HepG2 (cell line): Measurements from ENCODE around the gene VEGFA. TPM values are rescaled to one million over a fixed set of nuclear protein-coding genes. Genes with fewer than 3 reads are reported as not detected.

Source experiments
- ATAC-seq: fragments of 200-7000 bp; cut with Tn5 transposase; 3 replicates; pipeline ENCODE4 v1.9.1; 2020; ENCODE audit warnings: mild to moderate bottlenecking, moderate library complexity
- BruUV-seq: library from RNA; stranded (reverse); fragments of 400-500 nt; replicated peaks from 2 replicates; lab custom pipeline; 2021; lab: Mats Ljungman, UMichigan
- CTCF ChIA-PET: fragments of 300-600 bp; formaldehyde crosslinking; extraction: SDS; loops from one replicate; lab custom pipeline; 2021; ENCODE audit warnings: low total read pairs, inconsistent platforms, low intra/inter-chr PET ratio; lab: Yijun Ruan, JAX
- POLR2A ChIA-PET: fragments of 350-600 bp; sonication (Branson Sonifier 250); formaldehyde crosslinking; loops from one replicate; lab custom pipeline; 2020; ENCODE audit warnings: antibody characterized with exemption, inconsistent platforms; lab: Yijun Ruan, JAX
- DNase-seq: peaks from one replicate; pipeline ENCODE4 v3.0.0-alpha.2; 2015; ENCODE audit warnings: low spot score
- FAIRE-seq: peaks from 3 replicates; lab custom pipeline; 2011; peaks lifted over from hg19 to GRCh38; lab: Jason Lieb, UNC
- H2AFZ ChIP-seq: one replicate; pipeline ENCODE4 v1.6.1; 2011; ENCODE audit warnings: low read length, inconsistent platforms
- H3K27ac ChIP-seq: fragments of 300-600 bp; 3 replicates; pipeline ENCODE4 v1.8.0; 2011; ENCODE audit warnings: mixed run types, mild to moderate bottlenecking, mixed read lengths, low read length, inconsistent platforms; ENCODE audit not compliant: insufficient read depth; ENCODE audit errors: extremely low read length
- H3K27me3 ChIP-seq, 2 experiments: fragments of 200-600 bp in 1 of 2; 2 replicates in 1 of 2; 3 replicates in 1 of 2; pipeline versions ENCODE4 v1.6.0 to v1.8.0; 2011; ENCODE audit warnings: low read length in 2 of 2, mild to moderate bottlenecking in 2 of 2, moderate library complexity in 2 of 2, inconsistent platforms in 1 of 2; ENCODE audit not compliant: insufficient read depth in 2 of 2, control insufficient read depth in 1 of 2
- H3K36me3 ChIP-seq, 2 experiments: fragments of 200-600 bp in 1 of 2; replicated peaks in 1 of 2; 2 replicates in 1 of 2; 3 replicates in 1 of 2; pipeline versions ENCODE4 v1.5.1 to v1.8.0; 2011; ENCODE audit warnings: low read length in 2 of 2, inconsistent platforms in 1 of 2; ENCODE audit not compliant: insufficient read depth in 2 of 2, control insufficient read depth in 1 of 2
- H3K4me1 ChIP-seq: 2 replicates; pipeline ENCODE4 v1.5.1; 2012; ENCODE audit warnings: low read length, inconsistent platforms; ENCODE audit not compliant: insufficient read depth
- H3K4me2 ChIP-seq: 2 replicates; pipeline ENCODE4 v1.6.0; 2011; ENCODE audit warnings: low read depth, low read length, inconsistent platforms
- H3K4me3 ChIP-seq, 3 experiments: fragments of 200-600 bp in 1 of 3; sonication (generic), shearing (Covaris generic) in 1 of 3; replicated peaks in 1 of 3; 2 replicates each; pipeline ENCODE4 v1.5.1; 2011 to 2016; ENCODE audit warnings: low read length in 3 of 3, inconsistent platforms in 2 of 3, low read depth in 2 of 3, mild to moderate bottlenecking in 2 of 3, control low read depth in 1 of 3, mixed read lengths in 1 of 3; ENCODE audit not compliant: insufficient read depth in 1 of 3
- H3K79me2 ChIP-seq: one replicate; pipeline ENCODE4 v1.6.1; 2011; ENCODE audit warnings: low read length, inconsistent platforms; ENCODE audit not compliant: insufficient read depth
- H3K9ac ChIP-seq: 2 replicates; pipeline ENCODE4 v1.6.0; 2011; ENCODE audit warnings: mild to moderate bottlenecking, low read depth, low read length, inconsistent platforms; ENCODE audit not compliant: insufficient read depth
- H3K9me3 ChIP-seq: 2 replicates; pipeline ENCODE4 v1.5.1; 2012; ENCODE audit warnings: mild to moderate bottlenecking, low read length
- H4K20me1 ChIP-seq: 2 replicates; pipeline ENCODE4 v1.6.0; 2011; ENCODE audit warnings: inconsistent platforms, mild to moderate bottlenecking, low read length, moderate library complexity; ENCODE audit not compliant: insufficient read depth
- CBX1 ChIP-seq: IDR thresholded peaks from one replicate; pipeline ENCODE4 v1.6.1; 2016; ENCODE audit warnings: antibody characterized with exemption, low read depth
- CTCF ChIP-seq: sonication (generic); formaldehyde crosslinking; IDR thresholded peaks from 2 replicates; pipeline ENCODE4 v1.5.0; 2020; ENCODE audit warnings: mild to moderate bottlenecking, missing genetic modification reagents, moderate library complexity
- DNMT1 ChIP-seq: sonication (generic); formaldehyde crosslinking; IDR thresholded peaks from 2 replicates; pipeline ENCODE4 v1.5.1; 2020; ENCODE audit warnings: mild to moderate bottlenecking, missing genetic modification reagents
- IKZF5 ChIP-seq: IDR thresholded peaks from 2 replicates; pipeline ENCODE4 v1.6.1; 2018; ENCODE audit warnings: missing genetic modification reagents, mild to moderate bottlenecking, missing compliant biosample characterization
- MTA1 ChIP-seq: sonication (generic); formaldehyde crosslinking; IDR thresholded peaks from 2 replicates; pipeline ENCODE4 v1.4.0; 2020; ENCODE audit warnings: missing genetic modification reagents, mild to moderate bottlenecking, borderline replicate concordance
- PHB2 ChIP-seq: fragments of 450-650 bp; IDR thresholded peaks from 2 replicates; pipeline ENCODE4 v1.6.1; 2018; ENCODE audit not compliant: partially characterized antibody
- RFX5 ChIP-seq: IDR thresholded peaks from 2 replicates; pipeline ENCODE4 v1.6.1; 2011; ENCODE audit warnings: low read depth, low read length, improper control_type of control experiment
- RXRB ChIP-seq: IDR thresholded peaks from 2 replicates; pipeline ENCODE4 v1.6.1; 2016; ENCODE audit warnings: borderline replicate concordance, missing genetic modification reagents, missing compliant biosample characterization
- TGIF2 ChIP-seq: IDR thresholded peaks from 2 replicates; pipeline ENCODE4 v1.6.1; 2016; ENCODE audit warnings: control low read depth, missing compliant biosample characterization
- ZNF317 ChIP-seq: sonication (generic); formaldehyde crosslinking; IDR thresholded peaks from 2 replicates; pipeline ENCODE4 v1.5.0; 2020; ENCODE audit warnings: mild to moderate bottlenecking, missing genetic modification reagents
- ZNF781 ChIP-seq: sonication (generic); formaldehyde crosslinking; IDR thresholded peaks from 2 replicates; pipeline ENCODE4 v1.5.1; 2020; ENCODE audit warnings: borderline replicate concordance, mild to moderate bottlenecking, missing genetic modification reagents; ENCODE audit errors: not compliant biosample characterization
- WGBS: methylation state at CpG from one replicate; pipeline ENCODE4 v1.1.6; 2017; ENCODE audit warnings: low lambda C conversion rate; 5-methylcytosine and 5-hydroxymethylcytosine counted together
- in situ Hi-C: cut with HindIII; loops from 2 replicates; pipeline ENCODE4 v1.10.0; 2017; ENCODE audit warnings: low pct_unique_long_range_greater_than_20kb; ENCODE audit not compliant: extremely low pct_ligation_motif_present
- intact Hi-C: fragments of 100-400 bp; cut with micrococcal nuclease; formaldehyde crosslinking; loops from one replicate; pipeline ENCODE4 v1.10.0; 2022; ENCODE audit not compliant: unreplicated experiment
- polyA plus RNA-seq, 8 experiments: library from polyadenylated mRNA; depleted of rRNA in 3 of 8; stranded (reverse) in 7 of 8; unstranded in 1 of 8; fragments of >200 nt; fragmentation: Illumina TruSeq in 4 of 8; extraction: Trizol in 4 of 8; gene quantifications; 2 replicates each; pipeline versions ENCODE4 v1.2.1 to v1.2.3, GENCODE V29; 2011 to 2016; ENCODE audit warnings: low read depth in 4 of 8, missing spikeins in 1 of 8, mixed read lengths in 1 of 8; ENCODE audit not compliant: insufficient read depth in 1 of 8
- total RNA-seq, 5 experiments: library from RNA; depleted of rRNA; stranded (reverse); fragments of >200 nt; fragmentation: Illumina TruSeq; extraction: Trizol; gene quantifications; 2 replicates each; pipeline ENCODE4 v1.2.3, GENCODE V29; 2016; ENCODE audit warnings: low read depth in 1 of 5
- TF ChIP-seq, protein P1 (sequence below): IDR thresholded peaks from 2 replicates; pipeline ENCODE4 v1.6.1; 2016
- TF ChIP-seq, protein P2 (sequence below): sonication (generic); formaldehyde crosslinking; IDR thresholded peaks from 2 replicates; pipeline ENCODE4 v1.4.0; 2020; ENCODE audit warnings: missing genetic modification reagents, mild to moderate bottlenecking, borderline replicate concordance

Gene VEGFA
- total and polyA plus RNA-seq, 2 of the 13 experiments (the other 11 are each of a cell fraction or from before 2014, with no cell fraction given) = 68.1 to 629 TPM

DNA sequence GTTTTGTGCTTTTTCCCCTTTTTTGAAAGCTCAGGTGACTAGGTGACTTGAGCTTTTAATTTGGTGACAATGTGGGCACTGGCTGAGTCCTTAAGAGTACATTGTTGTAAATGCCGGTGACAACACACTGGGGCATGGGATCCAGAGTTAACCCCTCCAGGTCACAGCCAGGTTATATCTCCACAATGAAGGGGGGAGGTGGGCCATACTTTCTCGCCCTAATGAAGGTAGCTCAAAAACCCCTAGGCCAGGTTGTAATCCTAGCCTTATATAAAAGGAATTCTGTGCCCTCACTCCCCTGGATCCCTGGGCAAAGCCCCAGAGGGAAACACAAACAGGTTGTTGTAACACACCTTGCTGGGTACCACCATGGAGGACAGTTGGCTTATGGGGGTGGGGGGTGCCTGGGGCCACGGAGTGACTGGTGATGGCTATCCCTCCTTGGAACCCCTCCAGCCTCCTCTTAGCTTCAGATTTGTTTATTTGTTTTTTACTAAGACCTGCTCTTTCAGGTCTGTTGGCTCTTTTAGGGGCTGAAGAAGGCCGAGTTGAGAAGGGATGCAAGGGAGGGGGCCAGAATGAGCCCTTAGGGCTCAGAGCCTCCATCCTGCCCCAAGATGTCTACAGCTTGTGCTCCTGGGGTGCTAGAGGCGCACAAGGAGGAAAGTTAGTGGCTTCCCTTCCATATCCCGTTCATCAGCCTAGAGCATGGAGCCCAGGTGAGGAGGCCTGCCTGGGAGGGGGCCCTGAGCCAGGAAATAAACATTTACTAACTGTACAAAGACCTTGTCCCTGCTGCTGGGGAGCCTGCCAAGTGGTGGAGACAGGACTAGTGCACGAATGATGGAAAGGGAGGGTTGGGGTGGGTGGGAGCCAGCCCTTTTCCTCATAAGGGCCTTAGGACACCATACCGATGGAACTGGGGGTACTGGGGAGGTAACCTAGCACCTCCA is 2.2 kb upstream of the VEGFA start:
- FAIRE-seq (peak; percentile 64), DNase-seq (no peak), ATAC-seq (no peak; the same call in 2 of the 3 replicates)
- Histone ChIP-seq H3K4me3 (peak overlapping the region; percentile 17 to 90 (median 43)), H3K9me3 (no peaks in the 10 kb centered on the region), H4K20me1 (peaks cover 15% of the 10 kb centered on the region; the same call in 1 of the 2 replicates), H3K79me2 (peaks cover 27% of the 10 kb centered on the region), H2AFZ (no peak overlapping the region), H3K27me3 (peaks cover 0 to 1% of the 10 kb centered on the region in 2 experiments; a peak in 2 of 5 replicates), H3K4me1 (peaks cover 69% of the 10 kb centered on the region), H3K9ac (peak overlapping the region; percentile 41; the same call in 1 of the 2 replicates), H3K36me3 (no peaks in the 10 kb centered on the region; a peak in 1 of 5 replicates), H3K4me2 (peak overlapping the region; percentile 79), H3K27ac (no peak overlapping the region)
- WGBS = 8% methylated on average over 7 of the region's 8 CpGs
- in situ Hi-C loops (loop anchor here (5.0 kb wide), 1 partner anchor 46 kb away; no protein-coding TSS in a partner anchor), intact Hi-C loops (loop anchor here (2.0 to 10.0 kb wide), 2 partner anchors 43 to 1867 kb away; no protein-coding TSS in a partner anchor)
- ChIA-PET POLR2A (interaction anchor here (0.8 to 4.5 kb wide), 8 partner anchors 20 to 311 kb away, joined by 3 to 59 read pairs (median 12); partner anchors contain the start of gene GTPBP2), CTCF (interaction anchor here (2.6 to 3.3 kb wide), 3 partner anchors 50 to 306 kb away, joined by 19 to 33 read pairs (median 21); no protein-coding TSS in a partner anchor)
- no TSS peak for BruUV-seq
- TF ChIP-seq RXRB (peak; percentile 31; the same call in 1 of the 2 replicates), CTCF (CRISPR knock-in tag) (peak; percentile 27; the same call in 1 of the 2 replicates), ZNF781 (CRISPR knock-in tag) (no peak), ZNF317 (CRISPR knock-in tag) (peak; percentile 54; the same call in 1 of the 2 replicates), RFX5 (no peak), IKZF5 (no peak), MTA1 (CRISPR knock-in tag) (no peak), DNMT1 (no peak), CBX1 (peak; percentile 29), TGIF2 (CRISPR knock-in tag) (peak; percentile 14; the same call in 1 of the 2 replicates), PHB2 (no peak)
- TF ChIP-seq, protein P1, sequence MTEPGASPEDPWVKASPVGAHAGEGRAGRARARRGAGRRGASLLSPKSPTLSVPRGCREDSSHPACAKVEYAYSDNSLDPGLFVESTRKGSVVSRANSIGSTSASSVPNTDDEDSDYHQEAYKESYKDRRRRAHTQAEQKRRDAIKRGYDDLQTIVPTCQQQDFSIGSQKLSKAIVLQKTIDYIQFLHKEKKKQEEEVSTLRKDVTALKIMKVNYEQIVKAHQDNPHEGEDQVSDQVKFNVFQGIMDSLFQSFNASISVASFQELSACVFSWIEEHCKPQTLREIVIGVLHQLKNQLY (CRISPR knock-in tag) = peak; percentile 65; the same call in 1 of the 2 replicates
- TF ChIP-seq, protein P2, sequence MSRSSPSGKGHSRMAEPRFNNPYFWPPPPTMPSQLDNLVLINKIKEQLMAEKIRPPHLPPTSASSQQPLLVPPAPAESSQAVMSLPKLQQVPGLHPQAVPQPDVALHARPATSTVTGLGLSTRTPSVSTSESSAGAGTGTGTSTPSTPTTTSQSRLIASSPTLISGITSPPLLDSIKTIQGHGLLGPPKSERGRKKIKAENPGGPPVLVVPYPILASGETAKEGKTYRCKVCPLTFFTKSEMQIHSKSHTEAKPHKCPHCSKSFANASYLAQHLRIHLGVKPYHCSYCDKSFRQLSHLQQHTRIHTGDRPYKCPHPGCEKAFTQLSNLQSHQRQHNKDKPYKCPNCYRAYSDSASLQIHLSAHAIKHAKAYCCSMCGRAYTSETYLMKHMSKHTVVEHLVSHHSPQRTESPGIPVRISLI = no peak
